Right atrium auricular region (tissue), 2 donors: Measurements from ENCODE around the gene KDM2B. TPM values are rescaled to one million over a fixed set of nuclear protein-coding genes. Genes with fewer than 3 reads are reported as not detected.

Experiments used
- DNase-seq: peaks from one replicate; pipeline ENCODE4 v3.0.0-alpha.2; 2019; ENCODE audit warnings: low spot score
- H3K27ac ChIP-seq, 2 donors: fragments of 200-600 bp; sonication (generic); 1 replicate in 1 of 2; 2 replicates in 1 of 2; pipeline ENCODE4 v1.5.1; 2016 to 2019
- H3K27me3 ChIP-seq, 2 donors: fragments of 200-600 bp; sonication (generic); one replicate each; pipeline versions ENCODE4 v1.5.1 to v1.6.0; 2017 to 2019
- H3K36me3 ChIP-seq: fragments of 200-600 bp; sonication (generic); one replicate; pipeline ENCODE4 v1.5.1; 2016
- H3K4me1 ChIP-seq, 2 donors: fragments of 200-600 bp; sonication (generic); one replicate each; pipeline versions ENCODE4 v1.5.1 to v1.6.0; 2017 to 2019
- H3K4me3 ChIP-seq, 2 donors: fragments of 200-600 bp; sonication (generic); 1 replicate in 1 of 2; 2 replicates in 1 of 2; pipeline ENCODE4 v1.5.1; 2017 to 2019; ENCODE audit warnings: mild to moderate bottlenecking in 1 of 2, moderate library complexity in 1 of 2
- H3K9me3 ChIP-seq, 2 donors: fragments of 200-600 bp; sonication (generic); one replicate each; pipeline ENCODE4 v1.5.1; 2019
- CTCF ChIP-seq, 2 donors: fragments of 200-600 bp; sonication (generic); IDR thresholded peaks; one replicate each; pipeline ENCODE4 v1.5.1; 2019; ENCODE audit warnings: antibody characterized with exemption in 2 of 2
- total RNA-seq, 2 donors: library from RNA; depleted of rRNA; stranded (reverse); fragments of >200 nt; gene quantifications; one replicate each; pipeline ENCODE4 v1.1.0, GENCODE V29; 2016

Gene KDM2B
- total RNA-seq, result 10 to 100 TPM in 1 of 2 donors, 1 to 10 TPM in 1; 9.5 to 10.8 TPM

- TF ChIP-seq CTCF (IDR thresholded peaks at IDR 0.05), result no peak
- peak within 1 kb of the TSS; percentile 75 to 81 for H3K4me3 ChIP-seq
- H3K36me3 ChIP-seq, result no peaks in the 10 kb centered on the region
- H3K27ac ChIP-seq, result peak within 1 kb of the TSS; percentile 88 to 91
- DNase-seq, result peak; percentile 72
- H3K4me1 ChIP-seq, result peaks cover 0 to 58% of the 10 kb centered on the region in 2 donors
- H3K9me3 ChIP-seq, result no peaks in the 10 kb centered on the region
- H3K27me3 ChIP-seq, result no peaks in the 10 kb centered on the region
Observed at GRCh38 chr12:121580959-121581685, at the start of gene KDM2B. KDM2B (minus strand) TSS chr12:121581023; CDS start chr12:121580911, 112 bp downstream.

GRCh38 chr12:121628536-121628935 is 47.7 kb upstream of the KDM2B start:
- H3K27me3 ChIP-seq, result no peaks in the 10 kb centered on the region
- H3K4me1 ChIP-seq, result peaks cover 0 to 55% of the 10 kb centered on the region in 2 donors
- no peak for DNase-seq
- H3K4me3 ChIP-seq, result peak overlapping the region in 1 of 2 donors; percentile 66
- no peaks in the 10 kb centered on the region for H3K9me3 ChIP-seq
- H3K27ac ChIP-seq, result no peak overlapping the region
- TF ChIP-seq CTCF (IDR thresholded peaks at IDR 0.05), result no peak
- no peaks in the 10 kb centered on the region for H3K36me3 ChIP-seq

GRCh38 chr12:121628037-121628436 is 47.2 kb upstream of the KDM2B start:
- no peak for DNase-seq
- no peaks in the 10 kb centered on the region for H3K27me3 ChIP-seq
- TF ChIP-seq CTCF (IDR thresholded peaks at IDR 0.05), result no peak
- peaks cover 0 to 55% of the 10 kb centered on the region in 2 donors for H3K4me1 ChIP-seq
- H3K27ac ChIP-seq, result peak overlapping the region in 1 of 2 donors; percentile 89
- H3K36me3 ChIP-seq, result no peaks in the 10 kb centered on the region
- H3K9me3 ChIP-seq, result no peaks in the 10 kb centered on the region
- peak overlapping the region in 1 of 2 donors; percentile 66 for H3K4me3 ChIP-seq

GRCh38 chr12:121626853-121627640 is 46.2 kb upstream of the KDM2B start:
- Histone ChIP-seq H3K4me1 (peaks cover 0 to 47% of the 10 kb centered on the region in 2 donors), H3K27me3 (no peaks in the 10 kb centered on the region), H3K4me3 (peak overlapping the region; percentile 55 to 66), H3K36me3 (no peaks in the 10 kb centered on the region), H3K9me3 (no peaks in the 10 kb centered on the region), H3K27ac (peak overlapping the region; percentile 84 to 89)
- peak; percentile 67 for DNase-seq
- no peak for TF ChIP-seq CTCF (IDR thresholded peaks at IDR 0.05)

GRCh38 chr12:121626087-121626852 is 45.4 kb upstream of the KDM2B start, which contains the start of gene ORAI1:
ORAI1 (plus strand) TSS chr12:121626530.
- Histone ChIP-seq H3K4me3 (peak within 1 kb of the TSS; percentile 55 to 66), H3K27ac (peak within 1 kb of the TSS; percentile 84 to 89), H3K36me3 (no peaks in the 10 kb centered on the region), H3K4me1 (peaks cover 0 to 47% of the 10 kb centered on the region in 2 donors), H3K9me3 (no peaks in the 10 kb centered on the region), H3K27me3 (no peaks in the 10 kb centered on the region)
- DNase-seq, result peak; percentile 96
- TF ChIP-seq CTCF (IDR thresholded peaks at IDR 0.05), result no peak
